GM12865 (cell line): Measurements from ENCODE around the gene ARID3B.

ENCODE experiments used
- DNase-seq: peaks from one replicate; pipeline ENCODE4 v3.0.0; 2010; ENCODE audit warnings: low read depth
- H3K4me3 ChIP-seq: 2 replicates; pipeline ENCODE4 v1.5.1; 2011; ENCODE audit warnings: mild to moderate bottlenecking, low read depth, low read length, control low read depth
- CTCF ChIP-seq: IDR thresholded peaks from 2 replicates; pipeline ENCODE4 v1.5.1; 2011; ENCODE audit warnings: low read length, control low read depth, low read depth, inconsistent platforms; ENCODE audit not compliant: insufficient read depth; ENCODE audit errors: missing control alignments

Gene ARID3B

DNA sequence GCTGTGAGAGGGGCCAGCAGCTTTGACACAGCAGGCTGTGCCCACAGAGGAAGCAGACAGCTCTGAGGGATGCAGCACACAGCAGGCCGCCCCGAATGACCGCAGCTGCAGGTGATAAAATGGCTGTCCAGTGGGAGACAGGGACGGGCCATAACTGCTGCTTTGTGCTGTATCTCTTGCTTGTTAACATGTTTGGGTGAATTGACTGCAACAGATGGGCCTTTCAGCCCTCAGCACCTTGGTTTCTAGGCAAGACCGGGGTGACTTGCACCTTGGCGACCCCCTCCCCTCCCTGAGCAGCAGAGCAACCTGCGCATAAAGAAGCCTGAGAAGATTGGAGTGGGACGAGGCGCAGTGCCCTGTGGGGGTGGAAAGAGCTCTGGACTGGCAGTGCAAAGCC lies 38.0 kb downstream of the ARID3B start:
- no peak for DNase-seq
- TF ChIP-seq CTCF = no peak
- no peak overlapping the region for H3K4me3 ChIP-seq

DNA sequence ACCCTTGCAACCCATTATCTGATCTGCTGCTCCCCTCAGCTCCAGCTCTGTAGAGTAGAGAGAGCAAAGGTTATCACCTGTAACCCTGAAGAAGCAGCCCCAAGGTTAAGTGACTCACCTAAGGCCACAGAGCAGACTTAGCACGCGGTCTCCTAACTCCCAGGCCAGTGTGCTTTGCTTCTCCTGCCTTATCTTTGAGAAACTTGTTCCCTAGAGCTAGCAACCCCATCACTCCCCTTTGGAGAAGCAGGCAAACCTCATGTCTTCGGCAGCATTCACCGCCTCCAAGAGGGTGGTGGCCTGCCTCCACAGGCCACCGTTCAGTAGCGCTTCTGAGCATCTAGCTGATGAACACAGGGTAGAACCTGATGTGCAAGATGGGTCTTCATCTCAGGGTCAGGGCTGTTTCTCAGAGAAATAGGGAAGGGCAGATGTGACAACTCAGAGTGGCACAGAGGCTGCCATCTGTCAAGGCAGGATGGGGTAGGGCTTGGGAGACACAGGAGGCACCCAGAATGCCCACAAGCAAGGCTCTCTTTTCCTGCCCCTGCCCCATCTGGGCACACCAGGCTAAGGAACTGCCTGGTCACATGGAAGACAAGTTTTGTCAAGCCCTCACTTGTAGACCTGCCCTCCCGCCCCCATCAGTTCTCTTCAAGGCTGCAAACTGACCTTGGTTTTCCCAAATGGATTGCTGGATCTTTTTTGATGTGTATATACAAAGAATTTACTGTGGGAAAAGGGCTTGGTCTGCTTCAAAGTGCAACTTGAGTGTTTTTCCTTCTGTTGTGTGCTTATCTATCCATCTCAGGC lies 39.7 kb downstream of the ARID3B start:
- no peak overlapping the region for H3K4me3 ChIP-seq
- TF ChIP-seq CTCF = no peak
- no peak for DNase-seq

- DNase-seq = no peak
- no peak overlapping the region for H3K4me3 ChIP-seq
- no peak for TF ChIP-seq CTCF
Observed at GRCh38 chr15:74584204-74584603, 43.2 kb downstream of the ARID3B start.

GRCh38 chr15:74584779-74585178 lies 43.8 kb downstream of the ARID3B start:
- TF ChIP-seq CTCF = no peak
- H3K4me3 ChIP-seq = no peak overlapping the region
- DNase-seq = no peak

DNA sequence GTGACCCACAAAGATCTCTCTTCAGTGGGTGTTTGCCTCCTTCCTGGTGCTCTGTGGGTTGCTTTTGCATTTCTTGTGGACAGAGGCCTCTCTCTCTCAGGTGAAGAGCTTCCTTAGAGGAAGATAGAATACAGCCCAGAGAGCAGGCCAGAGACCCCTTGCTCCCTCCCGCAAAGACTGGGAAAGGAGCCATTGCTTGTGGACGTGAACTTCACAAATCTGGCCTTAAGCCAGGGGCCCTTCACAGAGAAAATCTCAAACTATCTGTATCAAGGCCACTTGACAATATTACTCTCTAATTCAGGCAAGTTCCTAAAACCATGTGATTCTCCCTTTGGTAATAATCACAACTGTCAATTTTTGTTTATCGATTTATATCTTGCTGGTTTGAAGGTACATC lies 44.2 kb downstream of the ARID3B start:
- TF ChIP-seq CTCF = no peak

DNA sequence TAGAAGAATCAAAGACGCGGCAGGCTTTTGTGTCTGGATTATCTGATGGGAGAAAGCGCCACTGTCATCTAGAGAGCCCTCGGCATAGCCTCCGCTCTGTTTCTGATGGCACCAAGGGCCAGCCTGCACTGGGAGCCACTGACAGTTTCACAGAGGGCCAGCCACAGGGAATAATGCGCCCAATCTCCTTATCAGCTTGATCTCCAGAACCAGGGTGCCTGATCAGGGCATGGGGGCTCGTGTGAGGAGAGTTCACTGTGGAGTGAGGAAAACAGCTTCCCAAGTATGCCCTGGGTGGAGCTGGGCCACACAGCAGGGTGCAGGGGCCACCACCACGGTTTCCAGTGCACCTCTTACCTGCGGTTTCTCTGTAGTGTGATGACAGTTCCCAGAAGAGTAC lies 44.8 kb downstream of the ARID3B start:
- no peak overlapping the region for H3K4me3 ChIP-seq
- no peak for DNase-seq
- no peak for TF ChIP-seq CTCF

More for the DNA sequence above, 44.2 kb downstream of the ARID3B start:
- no peak overlapping the region for H3K4me3 ChIP-seq
- DNase-seq = no peak

DNA sequence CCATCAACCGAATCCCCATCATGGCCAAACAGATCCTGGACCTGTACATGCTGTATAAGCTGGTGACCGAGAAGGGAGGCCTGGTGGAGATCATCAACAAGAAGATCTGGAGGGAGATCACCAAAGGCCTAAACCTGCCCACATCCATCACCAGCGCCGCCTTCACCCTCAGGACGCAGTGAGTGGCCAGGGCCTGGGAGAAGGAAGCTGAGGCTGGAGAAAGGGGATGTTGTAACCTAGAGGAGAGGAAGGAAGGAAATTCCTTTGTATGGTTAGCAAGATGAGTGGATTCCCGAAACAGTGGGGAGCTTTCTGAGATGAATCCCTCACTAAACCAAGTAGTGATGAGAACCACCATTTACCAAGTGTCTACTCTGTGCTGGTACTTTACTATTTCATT lies 48.8 kb downstream of the ARID3B start:
- no peak overlapping the region for H3K4me3 ChIP-seq
- no peak for TF ChIP-seq CTCF
- no peak for DNase-seq
